Measurements from ENCODE around the gene SLC6A12.

- TF ChIP-seq YY1 (IDR thresholded peaks at IDR 0.05; ENCODE audit: borderline replicate concordance in 1 of 3, control insufficient read depth in 1 of 3, extremely low read depth in 1 of 3, insufficient read depth in 3 of 3, insufficient read length in 1 of 3, insufficient replicate concordance in 2 of 3, low read depth in 1 of 3, low read length in 2 of 3) (no peak), ZBTB40 (IDR thresholded peaks at IDR 0.05) (no peak), ZBTB40 (CRISPR knock-in tag; IDR thresholded peaks at IDR 0.05) (no peak), E2F8 (IDR thresholded peaks at IDR 0.05; ENCODE audit: low read depth, partially characterized antibody) (no peak), GTF2F1 (IDR thresholded peaks at IDR 0.05; ENCODE audit: low read depth, low read length) (no peak), SP2 (IDR thresholded peaks at IDR 0.05; ENCODE audit: extremely low read depth, low read depth, low read length, poor library complexity, severe bottlenecking) (no peak), MYC (IDR thresholded peaks at IDR 0.05; ENCODE audit: low read depth, low read length) (no peak), MYC (CRISPR knock-in tag; IDR thresholded peaks at IDR 0.05; ENCODE audit: borderline replicate concordance, low read depth) (no peak), PHF8 (IDR thresholded peaks at IDR 0.05; ENCODE audit: borderline replicate concordance, low read length) (no peak)
- TF ChIP-seq, protein P1, sequence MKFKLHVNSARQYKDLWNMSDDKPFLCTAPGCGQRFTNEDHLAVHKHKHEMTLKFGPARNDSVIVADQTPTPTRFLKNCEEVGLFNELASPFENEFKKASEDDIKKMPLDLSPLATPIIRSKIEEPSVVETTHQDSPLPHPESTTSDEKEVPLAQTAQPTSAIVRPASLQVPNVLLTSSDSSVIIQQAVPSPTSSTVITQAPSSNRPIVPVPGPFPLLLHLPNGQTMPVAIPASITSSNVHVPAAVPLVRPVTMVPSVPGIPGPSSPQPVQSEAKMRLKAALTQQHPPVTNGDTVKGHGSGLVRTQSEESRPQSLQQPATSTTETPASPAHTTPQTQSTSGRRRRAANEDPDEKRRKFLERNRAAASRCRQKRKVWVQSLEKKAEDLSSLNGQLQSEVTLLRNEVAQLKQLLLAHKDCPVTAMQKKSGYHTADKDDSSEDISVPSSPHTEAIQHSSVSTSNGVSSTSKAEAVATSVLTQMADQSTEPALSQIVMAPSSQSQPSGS (CRISPR knock-in tag; IDR thresholded peaks at IDR 0.05): no peak
- TF ChIP-seq, protein P2, sequence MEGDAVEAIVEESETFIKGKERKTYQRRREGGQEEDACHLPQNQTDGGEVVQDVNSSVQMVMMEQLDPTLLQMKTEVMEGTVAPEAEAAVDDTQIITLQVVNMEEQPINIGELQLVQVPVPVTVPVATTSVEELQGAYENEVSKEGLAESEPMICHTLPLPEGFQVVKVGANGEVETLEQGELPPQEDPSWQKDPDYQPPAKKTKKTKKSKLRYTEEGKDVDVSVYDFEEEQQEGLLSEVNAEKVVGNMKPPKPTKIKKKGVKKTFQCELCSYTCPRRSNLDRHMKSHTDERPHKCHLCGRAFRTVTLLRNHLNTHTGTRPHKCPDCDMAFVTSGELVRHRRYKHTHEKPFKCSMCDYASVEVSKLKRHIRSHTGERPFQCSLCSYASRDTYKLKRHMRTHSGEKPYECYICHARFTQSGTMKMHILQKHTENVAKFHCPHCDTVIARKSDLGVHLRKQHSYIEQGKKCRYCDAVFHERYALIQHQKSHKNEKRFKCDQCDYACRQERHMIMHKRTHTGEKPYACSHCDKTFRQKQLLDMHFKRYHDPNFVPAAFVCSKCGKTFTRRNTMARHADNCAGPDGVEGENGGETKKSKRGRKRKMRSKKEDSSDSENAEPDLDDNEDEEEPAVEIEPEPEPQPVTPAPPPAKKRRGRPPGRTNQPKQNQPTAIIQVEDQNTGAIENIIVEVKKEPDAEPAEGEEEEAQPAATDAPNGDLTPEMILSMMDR (IDR thresholded peaks at IDR 0.05 in 2 of 3, conservative IDR thresholded peaks at IDR 0.05 in 1 of 3; ENCODE audit: insufficient read depth in 2 of 3, low read depth in 1 of 3, low read length in 3 of 3): no peak
Measured at GRCh38 chr12:167959-168600, 45.9 kb downstream of the SLC6A12 start.
